Measurements from ENCODE around the gene PSMA8.

GRCh38 chr18:26227051-26227670, 93.5 kb downstream of the PSMA8 start:
- no peak for TF ChIP-seq CTCF (IDR thresholded peaks at IDR 0.05)
- no peak for TF ChIP-seq POLR2A (IDR thresholded peaks at IDR 0.05)

All from esophagus squamous epithelium (tissue), 4 donors.